ENCODE data around the gene TMEM183A.

GRCh38 chr1:203001986-203002385 lies 5.2 kb upstream of the TMEM183A start:
- TF ChIP-seq CTCF (IDR thresholded peaks at IDR 0.05; ENCODE audit: insufficient read depth, low read length, poor library complexity, severe bottlenecking) (no peak), EZH2phosphoT487 (conservative IDR thresholded peaks at IDR 0.05; ENCODE audit: low read length) (no peak)
